Measurements from ENCODE around the gene CFAP299.

Gene CFAP299

GRCh38 chr4:80873571-80873970 lies 538.0 kb downstream of the CFAP299 start:
- no peak for DNase-seq

GRCh38 chr4:80874979-80875378 lies 539.4 kb downstream of the CFAP299 start:
- no peak for DNase-seq

DNA sequence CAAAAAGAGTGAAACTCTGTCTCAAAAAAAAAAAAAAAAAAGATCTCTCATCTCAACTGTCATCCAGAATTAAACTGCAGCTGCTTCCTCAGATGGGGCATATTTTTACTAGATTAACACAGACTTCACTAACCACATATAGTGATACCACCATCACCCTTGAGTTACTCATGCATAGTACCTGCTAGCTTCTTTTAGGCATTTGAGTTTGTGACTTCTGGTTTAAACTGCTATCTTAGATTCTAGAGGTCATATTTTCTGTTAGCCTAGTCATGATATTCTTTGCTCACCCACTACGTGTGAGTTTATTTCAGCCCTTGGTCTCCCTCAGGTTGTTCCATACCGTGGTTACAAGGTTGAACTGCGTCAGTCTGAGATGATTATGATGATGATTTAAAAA lies 540.1 kb downstream of the CFAP299 start:
- no peak for DNase-seq

DNA sequence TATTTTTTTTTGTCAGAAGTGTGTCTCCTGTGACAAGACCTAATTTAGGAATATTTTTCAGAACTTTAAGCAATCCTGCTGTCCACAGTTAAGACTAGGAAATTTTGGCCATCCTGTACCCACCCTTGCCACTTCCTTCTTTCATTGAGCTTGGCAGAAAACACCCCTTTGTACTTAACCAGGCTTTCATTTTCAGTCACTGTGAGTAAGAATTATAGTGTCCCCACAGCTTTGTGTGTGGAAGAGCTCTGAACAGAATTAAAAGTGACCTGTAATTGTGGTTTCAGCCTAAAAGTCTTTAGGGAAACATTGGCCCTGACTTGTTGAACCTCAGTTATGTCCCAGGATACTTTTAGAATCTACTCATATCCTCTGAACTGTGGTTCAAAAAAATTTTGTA lies 541.3 kb downstream of the CFAP299 start:
- no peak for DNase-seq

- no peak for DNase-seq
These were observed 542.7 kb downstream of the CFAP299 start for GRCh38 chr4:80878218-80878617.

- DNase-seq: no peak
These were observed 562.2 kb downstream of the CFAP299 start for GRCh38 chr4:80897537-80898303.

DNA sequence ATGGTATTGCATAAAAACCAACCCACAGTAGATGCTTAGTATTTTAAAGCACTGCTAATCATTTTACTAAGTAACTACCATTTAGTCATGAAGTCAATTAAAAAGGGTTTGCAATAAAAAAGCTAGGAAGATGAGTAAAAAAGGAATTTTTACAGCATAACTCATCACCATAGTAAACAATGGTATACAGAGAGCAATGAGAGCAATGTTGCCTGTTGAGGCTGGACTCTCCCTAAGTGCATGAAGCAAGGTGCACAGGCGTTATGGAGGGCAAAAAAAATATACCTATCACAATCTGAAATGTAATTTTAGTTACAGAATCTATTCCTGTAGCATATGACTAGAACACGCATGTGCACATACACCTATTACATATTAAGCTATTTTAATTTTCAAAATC lies 565.4 kb downstream of the CFAP299 start:
- no peak for DNase-seq

- no peak for DNase-seq
These were observed 567.5 kb downstream of the CFAP299 start for GRCh38 chr4:80903020-80903419.

DNA sequence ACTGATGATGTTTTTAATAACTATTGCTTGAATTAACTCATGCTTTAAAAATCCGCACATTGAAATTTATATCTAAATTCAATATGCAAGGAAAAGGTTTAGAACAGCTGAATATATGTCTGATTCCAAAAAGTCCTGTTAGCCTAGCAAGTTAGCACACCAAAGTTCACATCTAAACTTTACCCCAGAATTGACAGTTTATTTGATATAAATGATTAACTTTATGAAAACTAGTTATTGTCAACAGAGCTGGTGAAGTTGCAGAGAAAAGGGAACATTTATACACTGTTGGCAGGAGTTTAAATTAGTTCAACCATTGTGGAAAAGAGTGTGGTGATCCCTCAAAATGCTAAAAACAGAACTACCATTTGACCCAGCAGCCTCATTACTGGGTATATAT lies 574.4 kb downstream of the CFAP299 start:
- DNase-seq: no peak

DNA sequence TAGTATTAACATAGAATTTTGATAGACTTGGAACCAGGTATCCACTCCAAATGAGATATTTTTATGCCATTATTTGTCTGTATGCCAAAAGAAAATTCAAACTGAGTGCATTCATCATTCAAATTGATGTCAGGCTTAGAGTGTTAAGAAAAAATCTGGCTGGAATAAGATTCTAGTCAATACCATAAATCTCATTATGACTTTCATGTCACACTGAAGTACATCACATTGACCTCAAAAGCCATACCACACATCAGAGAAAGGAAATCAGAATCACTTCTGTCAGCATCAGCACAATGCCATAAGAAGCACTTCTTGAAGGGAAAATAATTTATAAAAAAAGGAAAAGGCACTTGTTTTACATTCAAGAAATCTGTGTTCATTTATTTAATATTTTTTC lies 575.9 kb downstream of the CFAP299 start:
- no peak for DNase-seq

GRCh38 chr4:80912350-80912749 lies 576.8 kb downstream of the CFAP299 start:
- no peak for DNase-seq

DNA sequence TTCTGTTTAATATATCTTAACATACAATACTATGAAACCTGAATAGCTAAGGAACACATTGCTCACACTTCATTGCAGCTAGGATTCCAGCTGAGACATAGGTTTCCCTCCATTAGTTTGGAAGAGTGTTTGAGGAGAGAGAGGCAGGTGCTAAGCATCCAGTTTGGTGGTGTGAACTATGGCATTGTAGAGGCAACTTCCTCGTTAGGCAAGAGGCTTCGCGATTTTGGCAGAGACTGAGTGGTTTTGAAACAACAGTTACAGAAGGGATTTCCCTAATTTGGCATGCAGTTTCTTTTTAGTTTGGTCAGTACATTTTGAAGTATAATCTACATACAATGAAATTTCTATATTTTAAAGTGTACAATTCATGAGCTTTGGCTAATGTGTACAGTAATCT lies 577.9 kb downstream of the CFAP299 start:
- no peak for DNase-seq

DNA sequence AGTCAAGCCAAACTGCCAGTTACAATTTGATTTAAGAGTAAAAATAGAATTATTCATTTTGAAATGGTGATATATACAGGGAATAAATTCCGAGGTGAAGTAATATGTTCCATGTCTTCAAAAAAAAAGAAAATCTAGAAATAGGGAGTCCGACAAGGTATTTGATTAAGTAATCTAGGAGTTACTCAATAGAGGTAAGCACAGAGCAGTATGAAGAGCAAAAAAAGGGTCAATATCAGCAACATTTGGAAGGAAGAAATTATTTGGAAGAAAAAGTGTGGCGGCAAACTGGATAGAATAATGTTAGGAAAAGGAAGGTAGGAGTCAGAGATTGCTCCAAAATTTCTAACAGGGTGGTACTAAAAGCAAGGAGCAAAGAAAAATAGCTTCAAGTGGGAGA lies 581.2 kb downstream of the CFAP299 start:
- DNase-seq: no peak

GRCh38 chr4:80918004-80918403 lies 582.5 kb downstream of the CFAP299 start:
- DNase-seq: no peak

DNA sequence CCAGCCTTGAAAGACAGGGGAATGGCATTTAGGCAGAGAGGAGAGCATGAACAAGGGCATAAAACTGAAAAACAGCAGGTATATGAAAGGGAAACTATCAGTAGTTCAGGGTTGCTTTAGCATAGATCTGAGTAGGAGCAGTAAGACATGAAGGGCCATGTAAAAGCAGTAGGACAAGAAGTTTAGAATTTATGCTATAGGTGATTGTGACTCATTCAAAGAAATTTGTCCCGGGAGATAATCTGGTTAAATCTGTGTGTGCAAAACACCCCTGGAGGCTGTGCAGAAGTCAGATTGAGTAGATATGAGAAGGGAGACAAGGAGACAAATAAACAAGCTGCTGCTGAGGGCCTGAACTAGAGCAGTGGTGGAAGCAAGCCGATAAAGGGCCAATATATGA lies 585.9 kb downstream of the CFAP299 start:
- no peak for DNase-seq

GRCh38 chr4:80922941-80923340 lies 587.4 kb downstream of the CFAP299 start:
- DNase-seq: no peak

GRCh38 chr4:80925293-80925692 lies 589.8 kb downstream of the CFAP299 start:
- no peak for DNase-seq

DNA sequence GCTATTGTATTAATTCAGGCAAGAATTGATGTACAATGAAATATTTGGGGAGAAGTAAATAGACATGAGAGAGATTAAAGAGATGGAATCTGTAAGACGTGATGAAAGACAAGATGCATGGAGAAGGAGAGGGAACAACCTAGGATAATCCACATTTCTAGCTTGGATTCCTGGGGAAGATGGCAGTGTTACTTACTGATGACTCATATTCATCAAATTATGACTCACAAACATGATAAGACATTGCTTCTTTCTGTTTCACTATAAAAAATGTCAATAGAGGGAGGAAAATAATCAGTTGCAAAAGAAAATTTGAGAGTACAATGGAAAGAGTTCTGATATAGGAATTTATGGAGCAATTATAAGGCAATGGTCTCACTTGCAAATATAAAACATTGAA lies 590.9 kb downstream of the CFAP299 start:
- no peak for DNase-seq

DNA sequence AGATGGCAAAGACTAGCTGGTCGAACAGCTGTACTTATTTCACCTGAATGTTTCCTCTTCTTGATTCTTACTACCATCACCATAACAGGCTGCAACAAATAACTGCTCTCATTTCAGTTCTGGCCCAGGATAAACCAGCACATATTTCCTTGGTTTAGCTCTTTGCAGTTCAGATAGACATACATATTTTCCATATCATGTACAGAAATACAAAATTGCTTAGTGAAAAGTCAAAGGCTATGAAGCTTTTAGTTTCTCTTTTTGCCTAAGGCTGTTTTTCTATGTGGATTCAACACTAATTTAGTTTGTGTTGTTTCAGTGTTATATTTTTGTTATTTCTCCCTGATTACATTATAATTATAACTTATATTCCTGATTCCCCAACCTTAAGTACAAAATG lies 591.4 kb downstream of the CFAP299 start:
- DNase-seq: no peak

- DNase-seq: no peak
These were observed 591.9 kb downstream of the CFAP299 start for GRCh38 chr4:80927420-80927819.

- DNase-seq: no peak
These were observed 596.1 kb downstream of the CFAP299 start for GRCh38 chr4:80931631-80932081.

GRCh38 chr4:80948141-80948540 lies 612.6 kb downstream of the CFAP299 start:
- no peak for DNase-seq

- DNase-seq: no peak
These were observed 613.5 kb downstream of the CFAP299 start for GRCh38 chr4:80948995-80949394.

GRCh38 chr4:80956421-80956820 lies 620.9 kb downstream of the CFAP299 start:
- DNase-seq: no peak

- no peak for DNase-seq
These were observed 627.5 kb downstream of the CFAP299 start for GRCh38 chr4:80963051-80963450.

Data from activated CD4-positive, CD25-positive, alpha-beta regulatory T cell (primary cell).